ENCODE results near the gene ZNF460.

- TF ChIP-seq CTCF (IDR thresholded peaks at IDR 0.05) (no peak), POLR2AphosphoS5 (IDR thresholded peaks at IDR 0.05; ENCODE audit: low read depth, low read length) (0 out of 2 replicates have a peak, but pooled peaks have one; percentile 31), REST (IDR thresholded peaks at IDR 0.05; ENCODE audit: insufficient read depth in 1 of 2, low read depth in 2 of 2, low read length in 1 of 2) (no peak), SIN3A (IDR thresholded peaks at IDR 0.05; ENCODE audit: borderline replicate concordance, insufficient read depth, low read depth, low read length) (no peak), TCF7L2 (IDR thresholded peaks at IDR 0.05; ENCODE audit: low read depth, low read length) (no peak)
These were observed 8.1 kb downstream of the ZNF460 start for GRCh38 chr19:57288373-57288772.
